A549 (cell line): ENCODE results near the gene SLC6A3.

Experiments
- CBX8 ChIP-seq: fragments of 200-600 bp; sonication (generic); IDR thresholded peaks from 2 replicates; pipeline ENCODE4 v1.6.1; 2016
- NR3C1 ChIP-seq: fragments of >200 bp; sonication (Bioruptor Twin); formaldehyde crosslinking; IDR thresholded peaks from 3 replicates; pipeline ENCODE4 v1.6.1; 2017
- TF ChIP-seq, protein P1 (sequence below): fragments of >200 bp; sonication (Bioruptor Twin); formaldehyde crosslinking; IDR thresholded peaks from 3 replicates; pipeline ENCODE4 v1.5.1; 2016
- TF ChIP-seq, protein P2 (sequence below): fragments of 450-650 bp; IDR thresholded peaks from 2 replicates; pipeline ENCODE4 v1.6.1; 2014; ENCODE audit warnings: antibody characterized with exemption

- TF ChIP-seq NR3C1 (no peak), CBX8 (no peak)
- TF ChIP-seq, protein P1, sequence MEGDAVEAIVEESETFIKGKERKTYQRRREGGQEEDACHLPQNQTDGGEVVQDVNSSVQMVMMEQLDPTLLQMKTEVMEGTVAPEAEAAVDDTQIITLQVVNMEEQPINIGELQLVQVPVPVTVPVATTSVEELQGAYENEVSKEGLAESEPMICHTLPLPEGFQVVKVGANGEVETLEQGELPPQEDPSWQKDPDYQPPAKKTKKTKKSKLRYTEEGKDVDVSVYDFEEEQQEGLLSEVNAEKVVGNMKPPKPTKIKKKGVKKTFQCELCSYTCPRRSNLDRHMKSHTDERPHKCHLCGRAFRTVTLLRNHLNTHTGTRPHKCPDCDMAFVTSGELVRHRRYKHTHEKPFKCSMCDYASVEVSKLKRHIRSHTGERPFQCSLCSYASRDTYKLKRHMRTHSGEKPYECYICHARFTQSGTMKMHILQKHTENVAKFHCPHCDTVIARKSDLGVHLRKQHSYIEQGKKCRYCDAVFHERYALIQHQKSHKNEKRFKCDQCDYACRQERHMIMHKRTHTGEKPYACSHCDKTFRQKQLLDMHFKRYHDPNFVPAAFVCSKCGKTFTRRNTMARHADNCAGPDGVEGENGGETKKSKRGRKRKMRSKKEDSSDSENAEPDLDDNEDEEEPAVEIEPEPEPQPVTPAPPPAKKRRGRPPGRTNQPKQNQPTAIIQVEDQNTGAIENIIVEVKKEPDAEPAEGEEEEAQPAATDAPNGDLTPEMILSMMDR = no peak
- TF ChIP-seq, protein P2, sequence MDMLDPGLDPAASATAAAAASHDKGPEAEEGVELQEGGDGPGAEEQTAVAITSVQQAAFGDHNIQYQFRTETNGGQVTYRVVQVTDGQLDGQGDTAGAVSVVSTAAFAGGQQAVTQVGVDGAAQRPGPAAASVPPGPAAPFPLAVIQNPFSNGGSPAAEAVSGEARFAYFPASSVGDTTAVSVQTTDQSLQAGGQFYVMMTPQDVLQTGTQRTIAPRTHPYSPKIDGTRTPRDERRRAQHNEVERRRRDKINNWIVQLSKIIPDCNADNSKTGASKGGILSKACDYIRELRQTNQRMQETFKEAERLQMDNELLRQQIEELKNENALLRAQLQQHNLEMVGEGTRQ = no peak
These were observed 19.3 kb upstream of the SLC6A3 start for GRCh38 chr5:1464511-1464910.
